Epithelial cell of proximal tubule (primary cell): Measurements from ENCODE around the gene TBRG1. TPM values are rescaled to one million over a fixed set of nuclear protein-coding genes. Genes with fewer than 3 reads are reported as not detected.
A peak's percentile ranks its signal among the peaks of the same experiment; 100 is the strongest.

ENCODE experiments used
- DNase-seq: peaks from one replicate; pipeline ENCODE4 v3.0.0-alpha.2; 2011; ENCODE audit warnings: low read depth
- H3K4me3 ChIP-seq: 2 replicates; pipeline ENCODE4 v1.5.1; 2011; ENCODE audit warnings: low read depth, mild to moderate bottlenecking, low read length
- total RNA-seq: library from RNA; depleted of rRNA; stranded (reverse); fragments of >200 nt; gene quantifications from 2 replicates; pipeline ENCODE4 v1.2.3, GENCODE V29; 2015
- TF ChIP-seq, protein P1 (sequence below): conservative IDR thresholded peaks from 2 replicates; pipeline ENCODE4 v1.5.1; 2012; ENCODE audit warnings: low read depth, mild to moderate bottlenecking, low read length

Gene TBRG1, protein sequence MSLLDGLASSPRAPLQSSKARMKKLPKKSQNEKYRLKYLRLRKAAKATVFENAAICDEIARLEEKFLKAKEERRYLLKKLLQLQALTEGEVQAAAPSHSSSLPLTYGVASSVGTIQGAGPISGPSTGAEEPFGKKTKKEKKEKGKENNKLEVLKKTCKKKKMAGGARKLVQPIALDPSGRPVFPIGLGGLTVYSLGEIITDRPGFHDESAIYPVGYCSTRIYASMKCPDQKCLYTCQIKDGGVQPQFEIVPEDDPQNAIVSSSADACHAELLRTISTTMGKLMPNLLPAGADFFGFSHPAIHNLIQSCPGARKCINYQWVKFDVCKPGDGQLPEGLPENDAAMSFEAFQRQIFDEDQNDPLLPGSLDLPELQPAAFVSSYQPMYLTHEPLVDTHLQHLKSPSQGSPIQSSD
- total RNA-seq: 12.6 and 25.3 TPM in 2 replicates

DNA sequence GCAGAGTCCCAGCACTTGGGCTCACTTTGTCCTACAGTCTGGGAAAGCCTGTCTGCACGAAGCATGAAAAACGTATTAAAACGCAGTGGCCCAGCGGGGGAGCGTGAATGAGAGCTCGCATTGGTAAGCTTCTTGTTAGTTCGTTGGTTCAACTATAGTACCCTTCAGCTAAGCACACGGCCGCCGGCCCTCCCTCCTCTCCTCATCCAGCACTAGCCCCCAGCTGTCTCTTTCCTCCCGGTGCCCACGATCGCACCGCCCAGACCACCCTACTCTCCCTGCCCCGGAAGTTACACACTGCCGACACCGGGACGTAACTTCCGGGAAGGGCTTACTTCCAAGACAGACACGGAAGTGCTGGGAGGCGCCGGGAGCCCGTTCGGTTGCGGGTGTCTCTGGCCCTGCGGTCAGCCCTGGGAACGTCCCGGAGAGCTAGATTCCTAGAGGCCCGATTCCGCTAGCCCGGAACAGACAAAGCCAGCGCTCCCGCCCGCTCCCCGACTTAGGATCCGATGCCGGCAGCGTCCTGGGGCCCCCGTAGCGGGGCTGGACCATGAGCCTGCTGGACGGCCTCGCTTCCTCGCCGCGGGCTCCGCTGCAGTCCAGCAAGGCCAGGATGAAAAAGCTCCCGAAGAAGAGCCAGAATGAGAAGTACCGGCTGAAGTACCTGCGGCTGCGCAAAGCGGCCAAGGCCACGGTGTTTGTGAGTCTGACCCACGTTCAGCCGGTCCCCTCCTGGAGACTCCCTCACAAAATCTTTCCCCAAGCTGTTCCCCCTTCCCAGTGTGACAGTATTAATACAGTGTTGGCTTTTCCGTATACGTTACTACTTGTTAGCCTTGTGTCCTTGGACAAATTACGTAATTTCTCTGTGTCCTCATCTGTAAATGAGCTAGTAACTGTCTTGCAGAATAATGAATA lies at the start of gene TBRG1:
Gene TBRG1 (plus strand): TSS at position 334 of the 921 bp plus-strand sequence. CDS start 220 bp downstream, at position 554.
- TF ChIP-seq, protein P1, sequence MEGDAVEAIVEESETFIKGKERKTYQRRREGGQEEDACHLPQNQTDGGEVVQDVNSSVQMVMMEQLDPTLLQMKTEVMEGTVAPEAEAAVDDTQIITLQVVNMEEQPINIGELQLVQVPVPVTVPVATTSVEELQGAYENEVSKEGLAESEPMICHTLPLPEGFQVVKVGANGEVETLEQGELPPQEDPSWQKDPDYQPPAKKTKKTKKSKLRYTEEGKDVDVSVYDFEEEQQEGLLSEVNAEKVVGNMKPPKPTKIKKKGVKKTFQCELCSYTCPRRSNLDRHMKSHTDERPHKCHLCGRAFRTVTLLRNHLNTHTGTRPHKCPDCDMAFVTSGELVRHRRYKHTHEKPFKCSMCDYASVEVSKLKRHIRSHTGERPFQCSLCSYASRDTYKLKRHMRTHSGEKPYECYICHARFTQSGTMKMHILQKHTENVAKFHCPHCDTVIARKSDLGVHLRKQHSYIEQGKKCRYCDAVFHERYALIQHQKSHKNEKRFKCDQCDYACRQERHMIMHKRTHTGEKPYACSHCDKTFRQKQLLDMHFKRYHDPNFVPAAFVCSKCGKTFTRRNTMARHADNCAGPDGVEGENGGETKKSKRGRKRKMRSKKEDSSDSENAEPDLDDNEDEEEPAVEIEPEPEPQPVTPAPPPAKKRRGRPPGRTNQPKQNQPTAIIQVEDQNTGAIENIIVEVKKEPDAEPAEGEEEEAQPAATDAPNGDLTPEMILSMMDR: no peak
- DNase-seq: peak; percentile 42
- H3K4me3 ChIP-seq: peak within 1 kb of the TSS; percentile 91

DNA sequence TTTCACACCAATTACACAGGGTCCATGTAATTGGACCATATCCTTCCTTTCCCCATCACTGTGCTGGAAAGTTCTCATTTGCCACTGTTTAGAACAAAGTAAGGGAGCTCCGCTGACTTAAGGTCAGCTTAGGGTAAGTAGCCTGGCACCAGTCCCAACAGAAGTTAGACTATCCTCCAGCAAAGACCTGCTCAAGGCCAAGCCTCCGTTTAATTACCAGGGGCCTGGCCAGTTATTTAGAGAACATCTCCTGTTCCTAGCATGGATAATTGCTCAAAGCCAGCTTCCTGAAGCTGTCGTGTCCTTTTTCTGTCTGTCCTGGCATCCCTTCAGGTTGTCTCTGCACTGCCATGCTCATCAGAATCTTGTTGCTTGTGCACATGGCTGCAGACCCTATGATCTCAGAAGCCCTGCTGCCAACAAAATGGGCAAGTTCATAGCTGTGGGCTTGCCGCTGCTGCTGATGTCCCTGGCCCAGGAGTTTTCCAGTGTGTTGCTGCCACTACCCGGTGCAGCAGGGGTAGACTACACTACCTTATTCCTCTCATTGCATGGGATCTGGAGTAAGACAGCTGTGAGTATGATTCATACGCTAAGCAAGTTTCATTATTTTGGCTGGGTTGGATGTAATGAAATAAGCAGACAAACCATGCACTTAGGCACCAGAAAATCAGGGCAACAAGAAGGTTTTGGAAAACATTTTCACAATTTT lies 44.8 kb upstream of the TBRG1 start:
- no peak overlapping the region for H3K4me3 ChIP-seq
- TF ChIP-seq, protein P1: no peak
- no peak for DNase-seq

DNA sequence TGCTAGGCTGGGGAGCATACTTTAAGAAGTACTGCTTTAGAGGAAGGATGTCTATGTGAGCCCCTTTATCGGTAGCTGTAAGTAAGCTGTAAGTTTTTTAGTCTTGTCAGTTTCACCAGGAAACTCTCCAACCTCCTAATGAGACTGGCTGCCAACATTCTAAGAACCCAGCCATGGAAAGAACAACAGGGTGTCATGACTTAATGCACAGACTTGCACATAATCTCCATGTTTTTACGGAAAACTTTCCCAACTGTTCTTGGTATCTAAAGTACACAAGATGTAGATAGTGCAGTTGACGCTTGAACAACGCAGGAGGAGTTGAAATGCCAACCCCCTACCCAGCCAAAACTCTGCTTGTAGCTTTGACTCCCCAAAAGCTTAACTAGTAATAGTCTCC lies 43.9 kb upstream of the TBRG1 start:
- DNase-seq: no peak
- TF ChIP-seq, protein P1: no peak
- H3K4me3 ChIP-seq: no peak overlapping the region

DNA sequence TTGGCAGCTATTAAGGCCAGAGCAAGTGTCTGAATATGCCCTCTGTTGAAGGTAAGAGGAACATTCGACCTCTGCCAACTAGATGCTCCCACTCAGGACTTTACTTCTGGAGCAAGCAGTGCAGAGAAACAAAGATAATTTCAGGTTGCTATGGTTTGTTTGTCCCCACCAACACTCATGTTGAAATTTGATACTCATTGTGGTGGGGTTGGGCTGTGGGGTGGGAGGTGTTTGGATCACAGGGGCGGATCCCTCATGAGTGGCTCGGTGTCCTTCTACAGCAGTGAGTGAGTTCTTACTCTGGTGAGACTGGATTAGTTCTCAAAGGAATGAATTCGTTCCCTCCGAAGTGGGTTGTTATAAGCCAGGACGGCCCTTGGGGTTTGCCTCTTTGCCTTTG lies 40.8 kb upstream of the TBRG1 start:
- H3K4me3 ChIP-seq: no peak overlapping the region
- TF ChIP-seq, protein P1: no peak
- DNase-seq: no peak

DNA sequence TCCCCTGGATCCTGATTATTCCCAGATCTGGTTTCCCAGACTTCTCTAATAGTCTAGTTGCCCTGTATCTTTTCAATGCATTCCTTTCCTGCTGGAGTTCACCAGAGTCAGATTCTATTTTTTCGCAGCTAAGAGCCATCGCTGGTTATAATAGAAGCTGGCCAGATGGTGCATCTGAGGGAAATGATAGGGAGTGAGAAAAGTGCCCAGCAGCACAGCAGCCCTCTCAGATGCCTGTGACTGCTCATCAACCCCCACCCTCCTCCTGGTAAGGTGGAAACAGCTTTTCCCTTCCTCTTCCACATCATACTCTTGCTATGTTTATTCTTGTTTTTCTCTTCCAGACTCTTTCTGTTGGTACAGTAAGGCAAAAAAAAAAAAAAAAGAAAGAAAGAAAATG lies 40.1 kb upstream of the TBRG1 start:
- TF ChIP-seq, protein P1: no peak
- no peak for DNase-seq
- H3K4me3 ChIP-seq: no peak overlapping the region

DNA sequence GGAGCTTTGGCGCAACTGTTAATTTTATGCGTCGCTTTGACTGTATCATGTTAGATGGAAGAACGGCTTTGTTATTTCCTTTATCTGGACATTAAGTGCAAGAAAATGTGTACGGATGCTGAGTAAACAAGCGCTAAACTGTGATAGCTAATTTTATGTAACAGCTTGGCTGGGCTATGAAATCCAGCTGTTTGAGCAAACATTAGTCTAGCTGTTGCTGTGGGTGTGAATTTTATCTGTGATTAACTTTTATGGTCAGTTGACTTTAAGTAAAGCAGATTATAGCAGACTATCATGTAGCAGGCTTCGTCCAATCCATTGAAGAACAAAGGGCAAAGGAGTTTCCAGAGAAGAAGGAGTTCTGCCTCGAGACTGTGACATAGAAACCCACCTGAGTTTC lies 38.9 kb upstream of the TBRG1 start:
- TF ChIP-seq, protein P1: no peak

More for the DNA sequence above, 38.9 kb upstream of the TBRG1 start:
- no peak overlapping the region for H3K4me3 ChIP-seq
- no peak for DNase-seq
